ENCODE data around the gene CPE.
A peak's percentile ranks its signal among the peaks of the same experiment; 100 is the strongest.
"Not testable (repeated sequence)": the region's sequence is repeated elsewhere in the genome, so short reads cannot be mapped to it uniquely, and the experiment has no call there.

Gene CPE

GRCh38 chr4:165415910-165416309 lies 37.1 kb downstream of the CPE start:
- no peaks in the 10 kb centered on the region for H3K4me1 Mint-ChIP-seq
- no peaks in the 10 kb centered on the region for H3K36me3 Mint-ChIP-seq
- H3K4me3 Mint-ChIP-seq: no peak overlapping the region
- no peak overlapping the region for H3K27ac Mint-ChIP-seq
- H3K9me3 Mint-ChIP-seq: no peaks in the 10 kb centered on the region
- ATAC-seq (no peak), DNase-seq (ENCODE audit: low spot score in 2 of 2) (no peak)

- Mint-ChIP-seq H3K4me1 (no peaks in the 10 kb centered on the region), H3K36me3 (no peaks in the 10 kb centered on the region), H3K4me3 (no peak overlapping the region), H3K9me3 (no peaks in the 10 kb centered on the region), H3K27ac (no peak overlapping the region)
- no peak for DNase-seq (ENCODE audit: low spot score in 2 of 2)
- ATAC-seq: no peak
These were observed 39.3 kb downstream of the CPE start for GRCh38 chr4:165418073-165418472.

- DNase-seq (ENCODE audit: low spot score in 2 of 2) (no peak), ATAC-seq (no peak)
- Mint-ChIP-seq H3K9me3 (no peaks in the 10 kb centered on the region), H3K27ac (no peak overlapping the region), H3K4me3 (no peak overlapping the region), H3K36me3 (no peaks in the 10 kb centered on the region), H3K4me1 (no peaks in the 10 kb centered on the region)
These were observed 46.8 kb downstream of the CPE start for GRCh38 chr4:165425629-165426028.

DNA sequence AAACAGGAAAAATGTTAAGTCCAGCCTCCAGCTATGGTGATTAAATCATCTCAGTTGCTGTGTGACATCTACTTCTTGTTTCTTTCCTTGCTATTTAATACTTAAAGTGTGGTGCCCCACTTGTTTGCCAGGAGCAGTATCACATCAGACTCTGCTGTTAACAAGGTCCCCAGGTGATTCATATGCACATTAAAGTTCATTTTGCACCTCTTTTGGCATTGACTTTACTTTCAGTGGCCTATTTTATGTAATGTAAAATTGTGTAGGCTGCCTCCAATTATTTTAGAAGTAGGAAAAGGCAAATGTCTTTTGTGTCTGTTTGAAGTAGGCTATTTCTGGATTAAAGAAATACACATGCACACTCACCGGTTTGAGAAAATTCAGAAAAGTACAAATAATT lies 47.5 kb downstream of the CPE start:
- H3K9me3 Mint-ChIP-seq: no peaks in the 10 kb centered on the region
- no peak overlapping the region for H3K4me3 Mint-ChIP-seq
- no peak for ATAC-seq
- DNase-seq (ENCODE audit: low spot score in 2 of 2): no peak
- H3K27ac Mint-ChIP-seq: no peak overlapping the region
- H3K4me1 Mint-ChIP-seq: no peaks in the 10 kb centered on the region
- H3K36me3 Mint-ChIP-seq: no peaks in the 10 kb centered on the region

DNA sequence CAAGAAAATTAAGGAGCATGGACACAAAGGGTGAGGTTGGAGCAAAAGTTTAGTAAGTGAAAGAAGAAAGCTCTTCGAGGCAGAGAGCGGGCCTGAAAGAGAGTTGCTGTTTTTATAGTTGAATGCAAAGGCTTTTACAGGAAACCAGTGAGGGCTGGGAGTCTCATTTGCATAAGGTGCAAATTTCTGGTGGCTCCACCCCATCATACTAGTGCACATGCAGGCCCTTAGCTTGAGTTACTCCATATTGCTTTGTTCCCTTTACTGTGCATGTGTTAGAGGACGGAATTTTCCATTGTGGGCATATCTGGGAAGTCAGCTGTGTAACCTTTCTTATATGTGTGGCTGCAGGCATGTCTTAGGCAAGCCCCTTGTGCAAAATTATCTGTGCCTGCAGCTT lies 48.0 kb downstream of the CPE start:
- Mint-ChIP-seq H3K27ac (no peak overlapping the region), H3K9me3 (no peaks in the 10 kb centered on the region), H3K4me1 (no peaks in the 10 kb centered on the region), H3K36me3 (no peaks in the 10 kb centered on the region), H3K4me3 (no peak overlapping the region)
- DNase-seq (ENCODE audit: low spot score in 2 of 2) (no peak), ATAC-seq (no peak)

- Mint-ChIP-seq H3K4me3 (no peak overlapping the region), H3K4me1 (no peaks in the 10 kb centered on the region)
These were observed 50.1 kb downstream of the CPE start for GRCh38 chr4:165428957-165429356.

GRCh38 chr4:165433529-165433928 lies 54.7 kb downstream of the CPE start:
- no peak overlapping the region for H3K4me3 Mint-ChIP-seq
- no peak for DNase-seq (ENCODE audit: low spot score in 2 of 2)
- no peaks in the 10 kb centered on the region for H3K4me1 Mint-ChIP-seq
- H3K36me3 Mint-ChIP-seq: no peaks in the 10 kb centered on the region
- ATAC-seq: no peak
- no peaks in the 10 kb centered on the region for H3K9me3 Mint-ChIP-seq
- H3K27ac Mint-ChIP-seq: no peak overlapping the region

More at GRCh38 chr4:165428957-165429356, 50.1 kb downstream of the CPE start:
- DNase-seq (ENCODE audit: low spot score in 2 of 2) (no peak), ATAC-seq (no peak)
- Mint-ChIP-seq H3K9me3 (no peaks in the 10 kb centered on the region), H3K36me3 (no peaks in the 10 kb centered on the region), H3K27ac (no peak overlapping the region)

GRCh38 chr4:165437691-165438090 lies 58.9 kb downstream of the CPE start:
- no peaks in the 10 kb centered on the region for H3K4me1 Mint-ChIP-seq

DNA sequence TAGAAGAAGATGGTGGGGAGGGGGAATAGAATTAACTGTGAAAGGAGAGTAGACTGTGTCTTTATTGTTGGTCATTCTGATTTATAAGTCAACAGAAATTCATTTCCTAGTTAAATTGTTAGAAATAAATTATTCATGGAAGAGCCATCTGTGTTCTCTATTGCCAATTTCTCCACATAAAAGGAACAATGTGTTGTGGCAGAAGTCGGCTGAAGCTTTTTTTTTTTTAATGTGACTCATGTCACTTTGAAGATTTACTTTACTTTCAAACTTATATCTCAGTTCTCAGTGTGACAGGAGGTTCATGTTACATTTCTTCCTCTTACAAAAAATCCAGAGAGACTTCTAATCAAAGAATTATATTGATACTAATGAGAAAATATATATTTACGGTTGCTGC lies 60.5 kb downstream of the CPE start:
- Mint-ChIP-seq H3K4me3 (no peak overlapping the region), H3K36me3 (no peaks in the 10 kb centered on the region), H3K27ac (no peak overlapping the region), H3K4me1 (no peaks in the 10 kb centered on the region), H3K9me3 (no peaks in the 10 kb centered on the region)
- DNase-seq (ENCODE audit: low spot score in 2 of 2) (no peak), ATAC-seq (no peak)

More at GRCh38 chr4:165437691-165438090, 58.9 kb downstream of the CPE start:
- Mint-ChIP-seq H3K27ac (no peak overlapping the region), H3K4me3 (no peak overlapping the region), H3K9me3 (no peaks in the 10 kb centered on the region), H3K36me3 (no peaks in the 10 kb centered on the region)
- ATAC-seq (no peak), DNase-seq (ENCODE audit: low spot score in 2 of 2) (no peak)

GRCh38 chr4:165439981-165440380 lies 61.2 kb downstream of the CPE start:
- H3K36me3 Mint-ChIP-seq: no peaks in the 10 kb centered on the region
- H3K4me1 Mint-ChIP-seq: no peaks in the 10 kb centered on the region
- no peak overlapping the region for H3K4me3 Mint-ChIP-seq
- H3K9me3 Mint-ChIP-seq: no peaks in the 10 kb centered on the region
- ATAC-seq: no peak
- no peak for DNase-seq (ENCODE audit: low spot score in 2 of 2)
- no peak overlapping the region for H3K27ac Mint-ChIP-seq

GRCh38 chr4:165440415-165441158 lies 61.8 kb downstream of the CPE start:
- no peak for ATAC-seq
- no peaks in the 10 kb centered on the region for H3K9me3 Mint-ChIP-seq
- DNase-seq (ENCODE audit: low spot score in 2 of 2): no peak
- H3K4me1 Mint-ChIP-seq: no peaks in the 10 kb centered on the region
- H3K27ac Mint-ChIP-seq: no peak overlapping the region
- H3K36me3 Mint-ChIP-seq: no peaks in the 10 kb centered on the region
- no peak overlapping the region for H3K4me3 Mint-ChIP-seq

GRCh38 chr4:165443276-165443675 lies 64.5 kb downstream of the CPE start:
- Mint-ChIP-seq H3K9me3 (no peaks in the 10 kb centered on the region), H3K27ac (no peak overlapping the region), H3K4me3 (no peak overlapping the region), H3K4me1 (no peaks in the 10 kb centered on the region), H3K36me3 (no peaks in the 10 kb centered on the region)
- ATAC-seq (no peak), DNase-seq (ENCODE audit: low spot score in 2 of 2) (no peak)

DNA sequence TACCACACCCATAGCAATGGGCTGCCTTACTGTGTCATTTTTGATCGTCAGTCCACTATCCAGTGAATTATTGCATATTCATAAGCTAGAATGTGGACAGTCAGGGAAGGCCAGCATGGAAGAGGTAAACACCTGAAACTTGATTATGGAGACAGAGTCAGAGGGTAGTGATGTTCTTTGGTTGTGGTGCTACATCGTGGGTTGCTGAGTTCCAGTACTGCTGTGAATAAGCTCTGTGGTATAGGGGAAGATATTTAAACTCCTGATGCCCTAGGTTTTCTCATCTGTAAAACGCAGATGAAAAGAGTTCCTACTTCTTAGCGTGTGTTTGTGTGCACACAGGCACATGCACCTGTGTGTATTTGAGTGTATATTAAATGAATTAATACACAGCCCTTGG lies 69.9 kb downstream of the CPE start:
- H3K4me1 Mint-ChIP-seq: peaks cover 6% of the 10 kb centered on the region
- H3K9me3 Mint-ChIP-seq: no peaks in the 10 kb centered on the region
- DNase-seq (ENCODE audit: low spot score in 2 of 2): no peak
- no peak overlapping the region for H3K27ac Mint-ChIP-seq
- H3K36me3 Mint-ChIP-seq: no peaks in the 10 kb centered on the region
- no peak overlapping the region for H3K4me3 Mint-ChIP-seq
- peak; percentile 67 for ATAC-seq

- H3K9me3 Mint-ChIP-seq: no peaks in the 10 kb centered on the region
- no peak overlapping the region for H3K4me3 Mint-ChIP-seq
- DNase-seq (ENCODE audit: low spot score in 2 of 2) (no peak), ATAC-seq (peak; percentile 74)
- no peaks in the 10 kb centered on the region for H3K36me3 Mint-ChIP-seq
- peaks cover 6% of the 10 kb centered on the region for H3K4me1 Mint-ChIP-seq
- H3K27ac Mint-ChIP-seq: no peak overlapping the region
These were observed 70.5 kb downstream of the CPE start for GRCh38 chr4:165449333-165449732.

DNA sequence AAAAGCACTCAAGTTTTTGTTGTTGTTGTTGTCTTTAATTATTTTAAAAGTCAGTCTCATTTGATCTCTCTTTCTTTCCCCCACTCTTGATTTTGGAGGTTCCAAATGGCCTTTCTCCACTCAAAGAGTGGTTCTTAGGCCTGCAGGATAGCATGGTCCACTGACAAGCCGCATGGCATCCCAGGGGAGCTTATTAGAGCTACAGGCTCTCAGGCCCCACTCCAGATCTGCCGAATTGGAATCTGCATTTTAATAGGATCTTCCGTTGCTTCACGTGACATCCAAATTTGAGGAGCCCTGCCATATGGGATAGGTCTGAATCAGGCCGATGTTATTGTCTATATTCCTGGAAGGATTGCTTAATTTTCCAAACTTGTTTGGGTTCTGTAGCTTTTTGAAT lies 72.1 kb downstream of the CPE start:
- no peak for DNase-seq (ENCODE audit: low spot score in 2 of 2)
- H3K36me3 Mint-ChIP-seq: no peaks in the 10 kb centered on the region
- H3K9me3 Mint-ChIP-seq: no peaks in the 10 kb centered on the region

GRCh38 chr4:165453140-165453539 lies 74.3 kb downstream of the CPE start:
- H3K27ac Mint-ChIP-seq; H3K4me1 Mint-ChIP-seq; ATAC-seq; H3K36me3 Mint-ChIP-seq; DNase-seq (ENCODE audit: low spot score in 2 of 2); H3K4me3 Mint-ChIP-seq; H3K9me3 Mint-ChIP-seq: not testable (repeated sequence)

More for the DNA sequence above, 72.1 kb downstream of the CPE start:
- ATAC-seq: no peak
- H3K4me1 Mint-ChIP-seq: peaks cover 6% of the 10 kb centered on the region
- no peak overlapping the region for H3K27ac Mint-ChIP-seq
- H3K4me3 Mint-ChIP-seq: no peak overlapping the region

- ATAC-seq (peak; percentile 43), DNase-seq (ENCODE audit: low spot score in 2 of 2) (no peak)
- Mint-ChIP-seq H3K9me3 (no peaks in the 10 kb centered on the region), H3K4me1 (peaks cover 2% of the 10 kb centered on the region), H3K27ac (no peak overlapping the region), H3K4me3 (no peak overlapping the region), H3K36me3 (no peaks in the 10 kb centered on the region)
These were observed 75.6 kb downstream of the CPE start for GRCh38 chr4:165454426-165454825.

Measured in stimulated activated effector memory CD8-positive, alpha-beta T cell treated with anti-CD3 and anti-CD28 coated beads, Interleukin-12 subunit alpha, Interleukin-12 subunit beta, amount 100 ng/mL, for 72 hours (primary cell).